ENCODE measurements around the gene TBX18.

TBX18 gene

DNA sequence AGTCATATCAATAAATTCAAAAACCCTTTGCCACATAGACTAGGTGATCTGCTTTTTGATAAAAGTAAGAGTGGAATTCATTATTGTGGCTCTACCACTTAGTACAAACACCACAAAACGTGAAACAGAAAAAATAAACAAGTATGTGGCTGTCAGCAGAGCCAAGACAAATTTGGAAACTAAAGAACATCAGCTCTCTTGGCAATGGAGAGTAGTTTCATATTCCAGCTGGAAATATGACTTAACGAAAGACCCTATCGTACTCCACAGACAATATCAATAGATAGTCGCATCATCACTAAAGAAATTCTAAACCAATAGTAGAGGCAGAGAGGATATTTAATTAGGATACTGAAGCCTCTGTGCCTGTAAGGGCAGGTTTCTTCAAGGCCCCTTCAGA is 20.8 kb downstream of the TBX18 start:
- DNase-seq = no peak

DNA sequence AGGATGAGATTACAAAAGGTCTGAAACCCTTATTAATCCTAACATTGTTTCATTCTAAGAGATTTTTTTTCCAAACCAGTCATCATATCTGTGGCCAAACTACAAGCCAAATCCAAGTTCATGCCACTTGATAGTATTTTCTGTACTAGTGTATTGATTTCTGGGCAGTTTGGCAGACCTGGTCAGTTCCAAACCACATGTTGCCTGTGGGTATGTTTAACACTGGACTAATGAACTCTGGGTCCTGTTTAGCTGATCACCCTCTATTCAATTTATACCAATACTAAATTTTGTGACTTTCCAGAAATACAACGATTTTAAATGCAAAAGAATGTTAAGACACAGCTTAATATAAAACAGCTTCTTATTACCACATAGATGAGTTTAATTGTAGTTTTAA is 24.0 kb downstream of the TBX18 start:
- no peak for DNase-seq

- DNase-seq = no peak
These were observed 24.6 kb downstream of the TBX18 start for GRCh38 chr6:84739866-84740208.

- DNase-seq = no peak
These were observed 25.2 kb downstream of the TBX18 start for GRCh38 chr6:84738996-84739865.

DNA sequence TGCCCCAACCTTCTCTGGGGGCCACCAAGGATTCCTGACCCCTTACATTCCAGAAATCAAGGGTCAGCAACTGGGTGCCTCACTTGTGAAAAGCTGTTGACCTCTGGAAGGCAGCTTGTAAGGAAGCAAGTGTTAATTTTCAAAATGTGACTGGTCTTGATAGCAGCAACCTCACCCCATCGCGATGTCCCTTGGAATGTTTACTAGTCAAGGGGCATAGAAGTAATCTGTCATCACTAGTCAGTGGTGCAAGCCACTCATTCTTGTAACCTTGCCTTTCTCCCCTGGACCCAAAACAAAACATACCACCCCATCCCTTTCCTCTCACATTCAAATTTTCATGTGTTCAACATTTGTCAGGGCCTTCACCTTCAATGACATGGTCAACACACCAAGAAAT is 30.5 kb downstream of the TBX18 start:
- DNase-seq = no peak

DNA sequence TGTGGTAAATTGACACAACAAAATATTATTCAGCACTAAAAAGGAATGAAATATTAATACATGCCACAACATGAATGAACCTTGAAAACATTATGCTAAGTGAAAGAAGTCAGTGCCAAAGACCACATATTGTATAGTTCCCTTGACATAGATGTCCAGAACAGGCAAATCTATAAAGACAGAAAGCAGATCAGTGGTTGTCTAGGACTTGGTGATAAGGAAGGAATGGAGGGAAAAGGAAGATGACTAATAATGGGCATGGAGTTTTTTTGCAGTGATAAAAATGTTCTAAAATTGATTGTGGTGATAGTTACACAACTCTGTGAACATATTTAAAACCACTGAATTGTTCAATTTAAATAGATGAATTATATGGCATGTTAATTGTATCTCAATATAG is 32.5 kb downstream of the TBX18 start:
- no peak for DNase-seq

DNA sequence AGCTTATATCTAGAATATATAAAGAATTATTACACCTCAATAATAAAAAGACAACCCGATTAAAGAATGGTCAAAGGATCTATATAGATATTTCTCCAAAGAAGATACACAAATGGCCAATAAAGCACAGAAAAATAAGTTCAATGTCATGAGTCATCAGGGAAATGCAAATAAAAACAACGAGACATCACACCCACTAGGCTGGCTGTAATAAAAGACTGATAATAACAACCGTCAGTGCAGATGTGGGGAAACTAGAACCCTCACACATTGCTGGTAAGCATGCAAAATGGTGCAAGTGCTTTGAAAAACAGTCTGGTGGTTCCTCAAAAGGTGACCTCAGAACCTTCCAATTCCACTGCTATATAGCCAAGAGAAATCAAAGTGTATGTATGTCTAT is 33.0 kb downstream of the TBX18 start:
- no peak for DNase-seq

DNA sequence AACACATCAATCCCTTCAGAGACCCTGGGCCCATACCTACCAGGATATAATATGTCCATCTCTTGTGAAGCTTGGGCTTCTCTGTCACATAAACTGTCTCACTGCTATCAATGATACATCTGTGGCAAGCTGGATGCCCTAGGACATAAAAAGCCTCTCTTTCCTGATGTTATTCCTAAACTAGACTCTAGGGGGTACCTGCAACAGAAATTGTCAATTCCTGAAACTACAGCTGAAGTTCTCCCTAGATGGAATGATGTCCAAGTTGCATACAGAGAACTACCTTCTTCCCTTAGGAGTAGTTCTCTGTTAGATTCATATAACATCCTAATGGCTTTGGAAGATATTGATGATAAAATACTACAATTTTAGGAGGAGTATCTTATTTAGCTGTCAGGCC is 35.8 kb downstream of the TBX18 start:
- no peak for DNase-seq

- DNase-seq = no peak
These were observed 45.2 kb downstream of the TBX18 start for GRCh38 chr6:84719152-84719551.

GRCh38 chr6:84718038-84718955 is 46.1 kb downstream of the TBX18 start:
- DNase-seq = no peak

GRCh38 chr6:84709121-84709520 is 55.3 kb downstream of the TBX18 start:
- DNase-seq = no peak

DNA sequence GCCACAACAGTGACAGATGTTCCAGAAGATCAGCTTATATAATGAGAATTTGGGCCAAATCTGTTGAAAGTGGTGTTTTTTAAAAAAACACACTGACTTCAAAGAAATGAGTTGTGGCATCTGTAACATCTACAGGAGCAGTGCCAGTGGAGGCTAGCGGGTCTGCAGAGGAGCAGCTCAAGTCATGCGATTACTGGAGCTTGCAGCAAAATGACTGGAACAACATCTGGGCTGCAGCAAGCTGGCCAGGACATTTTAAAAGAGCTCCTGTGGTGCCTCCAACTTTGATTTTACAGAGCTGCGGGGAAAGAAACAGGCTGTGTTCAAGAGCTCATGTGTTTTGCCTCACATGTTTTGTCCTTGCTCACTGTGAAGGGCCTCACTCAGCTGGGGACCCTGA is 57.2 kb downstream of the TBX18 start:
- DNase-seq = no peak

DNA sequence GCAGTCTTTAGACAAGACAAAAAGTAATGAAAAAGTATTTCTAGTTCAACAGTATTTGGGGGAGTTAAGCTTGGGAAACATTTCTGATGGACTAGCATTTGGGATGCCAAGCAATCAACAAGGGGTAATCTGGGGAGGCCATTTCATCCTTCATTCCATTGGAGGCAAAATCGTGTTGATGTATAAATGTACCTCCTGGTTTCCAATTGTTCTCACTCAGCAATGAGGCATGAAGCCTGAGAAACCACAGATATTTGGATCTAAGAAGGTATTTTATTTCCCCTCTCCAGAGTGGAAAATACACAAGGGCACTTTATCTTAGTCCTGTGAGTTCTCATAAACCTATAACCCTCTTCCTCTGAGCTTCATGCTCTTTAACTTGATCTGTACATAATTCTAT is 68.2 kb downstream of the TBX18 start:
- no peak for DNase-seq

DNA sequence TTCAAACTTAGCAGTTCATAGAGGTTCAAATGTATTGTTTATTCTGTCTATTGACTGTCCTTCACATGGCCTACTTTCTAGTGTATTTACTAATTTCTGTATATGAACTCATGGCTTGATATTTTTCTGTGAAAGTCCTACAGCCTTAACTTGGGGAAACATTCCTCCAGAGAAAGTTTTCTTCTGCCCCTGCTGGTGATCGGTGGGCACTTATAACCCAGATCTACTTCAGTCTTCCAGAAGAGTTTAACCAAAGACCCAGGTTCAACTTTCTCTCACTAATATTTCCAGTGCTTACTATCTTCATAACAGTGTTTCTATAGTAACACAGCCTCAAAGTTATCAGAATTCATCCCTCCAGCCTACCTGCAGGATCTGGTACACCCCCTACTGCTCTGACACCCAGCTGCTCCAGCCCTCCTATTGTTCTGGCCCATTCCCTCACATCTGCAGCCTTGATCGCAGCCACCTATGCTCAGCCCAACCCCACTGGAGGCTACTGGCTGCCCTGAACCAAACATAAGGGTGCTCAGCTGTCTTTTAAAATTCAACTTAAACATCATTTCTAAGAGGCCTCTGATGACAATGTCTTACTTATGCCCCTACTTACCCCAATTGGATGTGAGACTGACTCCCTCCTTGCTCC is 72.3 kb downstream of the TBX18 start:
- no peak for DNase-seq

DNA sequence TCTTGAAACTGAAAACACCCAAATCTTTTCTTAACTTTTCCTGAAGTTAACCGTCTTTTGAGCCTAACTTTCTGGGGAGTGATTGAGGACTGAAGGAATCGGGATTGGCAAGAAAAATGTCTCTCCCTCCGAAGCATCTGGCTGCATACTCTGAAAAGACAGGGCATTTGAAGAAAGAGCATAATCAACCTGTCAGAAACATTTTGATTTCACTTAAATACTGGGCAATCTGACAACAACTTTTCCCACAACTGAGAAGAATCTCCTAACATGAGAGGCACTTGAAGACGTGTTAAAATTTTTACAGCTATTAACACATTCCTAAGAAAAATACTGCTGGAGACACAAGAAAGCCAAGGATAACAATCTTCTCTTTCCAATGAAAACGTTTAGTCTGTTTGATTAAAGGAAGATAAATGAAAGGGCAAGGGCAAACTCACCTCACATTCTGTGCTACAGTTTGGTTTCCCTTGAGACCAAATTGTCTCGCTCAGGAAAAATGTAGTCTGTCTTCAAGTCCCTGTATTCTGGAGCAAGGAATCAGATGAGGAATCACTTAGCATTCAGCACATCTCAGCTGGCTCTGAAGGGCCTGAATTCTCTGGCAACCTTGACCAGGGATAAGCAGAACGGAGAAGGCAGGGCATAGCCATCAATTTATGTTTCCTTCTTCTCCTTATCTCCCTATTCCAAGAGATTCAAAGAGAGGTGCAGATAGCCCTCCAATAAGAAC is 76.1 kb downstream of the TBX18 start:
- DNase-seq = no peak

DNA sequence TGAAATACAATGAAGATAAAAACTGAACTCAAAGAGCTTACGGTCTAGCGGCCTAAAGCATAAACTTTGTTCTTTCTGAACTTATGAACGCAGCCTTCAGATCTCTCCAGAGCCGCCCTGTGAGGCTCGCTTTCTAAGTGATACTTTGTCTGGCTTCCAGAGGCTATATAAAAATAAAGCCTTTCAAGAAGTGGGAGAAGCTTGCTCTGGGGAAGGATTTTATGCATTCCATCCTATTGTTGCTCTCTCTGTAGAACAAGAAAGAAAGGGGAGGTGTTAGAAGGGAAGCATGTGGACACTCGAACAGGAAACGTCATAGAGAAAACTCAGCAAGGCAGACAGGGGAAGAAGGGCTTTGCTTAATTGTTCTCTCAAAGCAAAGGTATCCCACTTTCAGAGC is 77.0 kb downstream of the TBX18 start:
- DNase-seq = no peak

GRCh38 chr6:84685983-84686584 is 78.3 kb downstream of the TBX18 start:
- peak; percentile 3 for DNase-seq

DNA sequence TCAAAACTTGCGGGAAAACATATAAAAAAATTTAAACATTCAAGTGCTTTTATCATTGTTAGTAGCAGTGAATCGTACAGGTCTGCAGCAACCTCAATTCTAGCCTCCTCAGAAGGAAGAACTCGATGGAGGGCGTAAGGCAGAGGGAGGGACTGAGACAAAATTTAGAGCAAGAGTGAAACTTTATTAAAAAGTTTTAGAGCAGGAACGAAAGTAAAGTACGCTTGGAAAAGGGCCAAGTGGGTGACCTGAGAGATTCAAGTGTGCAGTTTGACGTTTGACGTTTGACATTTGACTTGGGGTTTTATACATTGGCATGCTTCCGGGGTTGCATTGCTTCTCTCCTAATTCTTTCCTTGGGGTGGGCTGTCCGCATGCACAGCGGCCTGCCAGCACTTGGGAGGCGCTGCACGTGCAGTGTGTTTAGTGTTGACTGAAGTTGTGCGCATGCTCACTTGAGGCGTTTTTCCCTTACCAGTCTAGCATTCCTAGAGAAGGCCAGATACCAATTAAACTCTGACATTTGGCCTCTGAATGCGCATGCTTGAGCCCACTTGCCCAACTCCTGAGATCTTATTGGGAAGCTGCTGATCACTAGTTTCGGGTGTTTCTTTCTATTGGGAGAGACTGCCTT is 82.6 kb downstream of the TBX18 start:
- DNase-seq = no peak

DNA sequence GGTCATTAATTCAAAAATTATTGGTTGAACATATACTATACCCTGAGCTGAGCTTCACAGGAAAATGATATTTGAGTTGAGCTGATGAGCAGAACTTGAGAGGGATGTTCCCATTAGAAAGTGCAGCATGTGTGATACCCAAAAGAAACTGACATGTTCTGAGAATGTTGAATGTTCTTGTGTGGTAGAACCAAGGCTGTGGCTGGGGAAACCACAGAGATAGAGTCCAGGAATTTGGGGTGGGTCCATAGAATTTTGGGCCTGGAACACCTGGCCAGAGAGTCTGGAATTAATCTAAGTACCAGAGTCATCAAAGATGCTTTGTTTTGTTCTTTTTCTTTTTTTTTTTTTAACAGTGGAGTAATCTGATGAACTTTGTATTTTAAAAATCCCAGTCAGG is 88.7 kb downstream of the TBX18 start:
- DNase-seq = no peak

- no peak for DNase-seq
These were observed 90.0 kb downstream of the TBX18 start for GRCh38 chr6:84674395-84674794.

DNA sequence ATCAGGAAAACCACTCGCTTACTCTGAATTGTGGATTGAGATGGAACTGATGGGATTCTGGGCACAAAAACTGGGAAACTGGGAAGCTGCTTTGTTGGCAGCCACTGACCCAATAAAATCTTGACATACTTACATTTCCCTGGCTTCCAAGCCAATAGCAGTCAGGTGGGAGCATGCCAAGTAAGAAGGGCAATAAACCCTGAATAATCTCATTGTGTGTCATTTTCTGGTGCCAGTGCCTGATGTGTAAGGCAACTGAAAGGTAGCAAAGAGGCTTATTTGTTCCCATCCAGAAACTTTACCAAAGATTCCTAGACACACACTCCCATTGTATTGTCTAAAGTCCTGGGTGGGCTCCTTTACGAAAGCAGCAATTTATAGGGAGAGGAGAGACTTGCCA is 93.2 kb downstream of the TBX18 start:
- no peak for DNase-seq

- no peak for DNase-seq
These were observed 94.5 kb downstream of the TBX18 start for GRCh38 chr6:84669945-84670344.

Data from NCI-H2171 treated with DMSO at 0.1 percent for 48 hours (cell line).